ENCODE results near the gene TRIM7. TPM values are rescaled to one million over a fixed set of nuclear protein-coding genes. Genes with fewer than 3 reads are reported as not detected.
A peak's percentile ranks its signal among the peaks of the same experiment; 100 is the strongest.

TRIM7 gene
- total and polyA plus RNA-seq, 9 of the 15 experiments (the other 6 are each of a cell fraction or from before 2014, with no cell fraction given): 2.6 to 14.9 (median 8.9) TPM

GRCh38 chr5:181151146-181151545 is 53.9 kb downstream of the TRIM7 start:
- H3K4me1 ChIP-seq (replicated peaks in 1 of 2; ENCODE audit: control insufficient read depth in 2 of 2, insufficient read depth in 2 of 2, low read length in 2 of 2): peaks cover 3 to 7% of the 10 kb centered on the region in 2 experiments; a peak in 2 of 5 replicates
- H3K36me3 ChIP-seq (ENCODE audit: control insufficient read depth, insufficient read depth, low read length): no peaks in the 10 kb centered on the region
- no peak for DNase-seq (ENCODE audit: extremely low read depth in 1 of 4, low spot score in 3 of 4)
- ChIA-PET CTCF (ENCODE audit: low intra/inter-chr PET ratio) (no interaction called here), POLR2A (interaction anchor here (0.6 kb wide), 2 partner anchors 56 to 290 kb away, joined by 3 read pairs; partner anchors contain the start of gene ZFP62)
- H3K9me3 ChIP-seq (replicated peaks; ENCODE audit: control insufficient read depth, insufficient read depth, low read depth, low read length): no peaks in the 10 kb centered on the region
- no TSS peak for BruUV-seq (replicated peaks)
- ATAC-seq: peak; percentile 49
- no peaks in the 10 kb centered on the region for H3K27me3 ChIP-seq (ENCODE audit: control insufficient read depth in 2 of 2, insufficient read depth in 2 of 2, low read length in 2 of 2)
- no peak overlapping the region for H3K4me3 ChIP-seq
- in situ Hi-C loops (cut with MboI) (no loop called here), intact Hi-C loops (cut with micrococcal nuclease) (loop anchor here (2.0 kb wide), 1 partner anchor 282 kb away; no protein-coding TSS in a partner anchor)
- WGBS (ENCODE audit: insufficient coverage, low coverage, missing lambda C conversion rate): 16% methylated on average over 9 of the region's 9 CpGs
- no peak for FAIRE-seq
- no peak overlapping the region for H3K27ac ChIP-seq (ENCODE audit: extremely low read depth, low read depth, low read length)
- H3K4me2 ChIP-seq (ENCODE audit: insufficient read depth, low read length): no peak overlapping the region
- H3K9ac ChIP-seq (ENCODE audit: insufficient read depth in 1 of 2, low read depth in 2 of 2, low read length in 2 of 2): no peak overlapping the region
- H2AFZ ChIP-seq (ENCODE audit: low read depth, low read length): 0 out of 2 replicates have a peak overlapping the region, but pooled peaks have one; percentile 25
- H4K20me1 ChIP-seq (replicated peaks; ENCODE audit: control insufficient read depth, insufficient read depth, low read length): no peaks in the 10 kb centered on the region
- H3K9me1 ChIP-seq (ENCODE audit: control insufficient read depth, insufficient read depth, low read length): no peaks in the 10 kb centered on the region
- no peaks in the 10 kb centered on the region for H3K79me2 ChIP-seq (ENCODE audit: control insufficient read depth, insufficient read depth, low read length)
- no peak for TF ChIP-seq MCM3 (IDR thresholded peaks at IDR 0.05)
- peak in 1 of 2 experiments; percentile 16; a peak in 1 of 4 replicates for TF ChIP-seq MNT (conservative IDR thresholded peaks at IDR 0.05)
- TF ChIP-seq ZNF408 (CRISPR knock-in tag; IDR thresholded peaks at IDR 0.05; ENCODE audit: low read depth): no peak
- no peak for TF ChIP-seq TRIM25 (IDR thresholded peaks at IDR 0.05; ENCODE audit: borderline replicate concordance)
- no peak for TF ChIP-seq TOE1 (IDR thresholded peaks at IDR 0.05; ENCODE audit: borderline replicate concordance)
- no peak for TF ChIP-seq TOE1 (CRISPR knock-in tag; IDR thresholded peaks at IDR 0.05; ENCODE audit: borderline replicate concordance, low read depth)
- TF ChIP-seq TGIF2 (CRISPR knock-in tag; IDR thresholded peaks at IDR 0.05): no peak
- no peak for TF ChIP-seq E2F3 (CRISPR knock-in tag; IDR thresholded peaks at IDR 0.05)
- no peak for TF ChIP-seq SMAD4 (CRISPR knock-in tag; conservative IDR thresholded peaks at IDR 0.05)
- TF ChIP-seq ZKSCAN1 (IDR thresholded peaks at IDR 0.05; ENCODE audit: low read depth, low read length): no peak
- TF ChIP-seq SRF (CRISPR knock-in tag; IDR thresholded peaks at IDR 0.05): no peak
- no peak for TF ChIP-seq MXD1 (CRISPR knock-in tag; IDR thresholded peaks at IDR 0.05; ENCODE audit: borderline replicate concordance, poor library complexity, severe bottlenecking)
